ENCODE data around the gene HLA-E.
"Not testable (repeated sequence)": the region's sequence is repeated elsewhere in the genome, so short reads cannot be mapped to it uniquely, and the experiment has no call there.

GRCh38 chr6:30521082-30521481, 31.8 kb downstream of the HLA-E start:
- not testable (repeated sequence) for TF ChIP-seq CTCF (IDR thresholded peaks at IDR 0.05; ENCODE audit: extremely low read depth in 1 of 2, insufficient read depth in 1 of 2, low read depth in 1 of 2, low read length in 2 of 2); POLR2AphosphoS5 (IDR thresholded peaks at IDR 0.05; ENCODE audit: insufficient read depth, low read depth, low read length); MYC (IDR thresholded peaks at IDR 0.05; ENCODE audit: low read depth, low read length); EZH2 (IDR thresholded peaks at IDR 0.05; ENCODE audit: borderline replicate concordance, low read depth, low read length, severe bottlenecking); GATA2 (IDR thresholded peaks at IDR 0.05; ENCODE audit: insufficient read depth, insufficient read length, low read depth, low read length); POLR2A (IDR thresholded peaks at IDR 0.05; ENCODE audit: low read depth, low read length)
